Caki2 (cell line): Measurements from ENCODE around the gene ATP2A3. TPM values are rescaled to one million over a fixed set of nuclear protein-coding genes. Genes with fewer than 3 reads are reported as not detected.

Source experiments
- DNase-seq: peaks from one replicate; pipeline ENCODE4 v3.0.0-alpha.2; 2015; ENCODE audit warnings: low read depth
- in situ Hi-C: cut with HindIII; loops from 2 replicates; pipeline ENCODE4 v1.10.0; 2016; ENCODE audit warnings: low sequenced_read_pairs, low pct_unique_long_range_greater_than_20kb, mixed read lengths
- total RNA-seq: library from RNA; depleted of rRNA; stranded (reverse); fragments of >200 nt; shearing (Covaris generic); gene quantifications from 2 replicates; pipeline ENCODE4 v1.2.3, GENCODE V29; 2014; ENCODE audit warnings: low replicate concordance

Gene ATP2A3
- total RNA-seq, 1 experiment from 2014 or later, result 7.7 TPM

DNA sequence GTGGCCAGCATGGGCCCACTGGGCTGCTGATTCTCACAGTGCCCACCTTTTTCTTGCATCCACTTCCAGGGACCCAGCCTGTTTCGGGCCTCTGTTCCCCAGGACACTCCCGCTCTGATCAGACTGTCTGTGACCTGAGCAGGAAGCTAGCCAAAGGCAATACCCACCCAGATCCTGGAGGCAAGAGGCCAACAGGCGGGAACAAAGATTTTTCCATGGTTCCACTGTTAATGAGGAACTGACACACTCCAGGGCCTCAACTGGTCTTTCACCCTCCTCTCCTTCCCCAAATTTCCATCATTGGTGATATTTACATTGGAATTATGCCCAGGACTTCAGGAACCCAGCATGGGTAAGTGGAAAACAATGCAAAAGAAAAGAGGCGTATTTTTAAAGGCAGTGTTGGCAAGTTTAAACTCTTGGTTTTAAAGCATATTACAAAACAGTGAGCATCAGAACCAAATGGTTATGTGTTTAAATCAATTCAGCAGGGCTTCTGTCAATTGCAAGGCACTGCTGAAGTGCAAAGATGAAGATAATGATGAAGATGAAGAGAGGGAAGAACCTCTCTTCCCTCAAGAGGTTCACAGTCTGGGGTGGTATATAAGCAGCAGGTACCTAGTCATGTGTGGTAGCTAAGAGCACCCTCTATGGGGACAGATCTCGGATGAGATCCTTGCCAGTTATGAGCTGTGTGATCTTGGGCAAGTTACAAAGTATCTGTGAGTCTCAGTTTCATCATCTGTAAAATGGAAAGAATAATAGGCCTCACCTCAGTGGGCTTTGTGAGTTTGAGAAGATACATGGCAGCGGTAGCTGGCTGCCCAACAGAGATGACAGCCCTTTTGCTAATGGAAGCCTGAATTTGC is 14.4 kb upstream of the ATP2A3 start:
- in situ Hi-C loops, result no loop called here
- peak; percentile 5 for DNase-seq

DNA sequence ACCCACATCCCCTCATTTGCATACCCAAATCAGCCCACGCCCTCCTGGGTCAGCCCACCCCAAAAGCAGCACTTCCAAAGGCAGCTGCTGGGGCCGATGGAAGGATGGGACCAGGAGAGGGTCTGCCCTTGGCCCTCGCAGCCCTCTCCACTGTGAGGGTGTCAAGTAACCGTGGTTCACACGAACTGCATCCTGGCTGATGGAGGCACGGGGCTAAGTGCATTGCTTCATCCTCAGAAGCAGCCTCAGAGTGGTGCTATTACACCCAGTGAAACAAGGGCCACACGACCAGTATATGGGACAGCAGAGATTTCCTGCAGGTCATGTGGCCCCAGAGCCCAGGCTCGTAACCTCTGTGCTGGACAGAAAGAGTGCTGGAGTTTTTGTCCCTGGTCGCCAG is 13.2 kb upstream of the ATP2A3 start:
- in situ Hi-C loops, result no loop called here
- no peak for DNase-seq

DNA sequence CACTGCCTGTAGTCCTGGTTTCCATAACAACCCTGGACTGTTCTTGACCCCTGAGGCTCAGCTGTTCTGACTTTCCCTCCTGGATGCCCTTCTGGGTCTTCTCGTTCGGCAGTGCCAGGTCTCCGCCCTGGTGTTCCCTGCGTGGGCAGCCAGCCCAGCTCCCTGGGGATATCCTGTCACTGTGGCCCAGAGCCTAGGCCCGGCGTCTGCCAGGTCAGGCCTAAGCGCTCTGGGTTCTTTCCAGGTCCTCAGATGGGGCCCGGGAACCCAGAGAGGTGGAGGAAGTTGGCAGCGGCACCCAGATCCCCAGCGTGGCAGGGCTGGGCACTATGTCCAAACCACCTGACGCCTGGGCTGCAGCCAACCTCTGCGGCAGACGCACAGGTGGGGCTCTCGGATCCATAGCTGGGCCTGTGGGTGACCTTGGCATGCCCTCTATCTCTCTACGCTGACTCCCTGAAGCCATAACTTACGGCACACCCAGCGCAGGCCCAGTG is 12.5 kb upstream of the ATP2A3 start:
- in situ Hi-C loops, result no loop called here
- no peak for DNase-seq

DNA sequence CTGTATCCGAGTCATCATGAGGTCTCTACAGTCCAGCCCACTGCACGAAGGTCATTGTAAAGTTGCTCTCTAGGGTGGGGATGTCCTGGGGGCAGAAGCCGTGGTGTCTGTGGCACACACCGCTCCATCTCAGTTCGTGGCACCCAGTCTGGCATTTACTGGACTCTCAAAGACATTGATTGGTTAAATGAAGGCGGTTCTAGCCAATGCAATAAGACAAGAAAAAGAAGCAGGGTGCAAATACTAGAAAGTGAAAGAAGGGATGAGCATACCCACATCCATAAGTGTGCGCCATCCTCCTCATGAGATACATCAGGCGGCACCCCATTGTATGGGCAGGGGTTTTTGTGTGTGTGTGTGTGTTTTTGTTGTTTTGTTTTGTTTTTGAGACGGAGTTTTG is 10.7 kb upstream of the ATP2A3 start:
- no peak for DNase-seq
- in situ Hi-C loops, result no loop called here

DNA sequence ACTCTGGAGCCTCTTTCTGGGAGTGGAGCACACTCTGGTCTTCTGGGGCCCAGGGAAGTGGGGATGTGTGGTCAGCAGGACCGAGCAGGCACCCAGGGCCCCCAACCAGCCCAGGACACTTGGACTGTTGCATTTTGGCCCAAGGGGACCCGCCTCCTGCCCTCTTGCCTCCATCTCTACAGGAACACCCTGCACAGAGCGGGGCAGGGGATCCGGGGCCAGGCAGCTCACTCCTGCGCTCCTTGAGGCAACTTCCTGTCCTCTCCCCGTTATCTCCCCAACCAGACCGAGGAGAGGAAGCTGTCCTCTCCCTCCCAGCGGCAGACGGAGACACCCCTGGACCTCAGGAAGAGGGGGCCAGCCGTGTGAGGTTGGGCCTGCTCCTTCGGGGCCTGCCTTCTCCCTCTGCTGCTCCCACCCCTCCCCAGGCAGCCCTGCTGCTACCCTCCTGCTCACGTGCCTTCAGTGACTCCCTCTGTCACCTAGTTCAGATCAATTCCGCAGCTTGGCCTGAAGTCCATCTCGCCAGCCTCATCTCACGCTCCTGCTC is 10.0 kb upstream of the ATP2A3 start:
- in situ Hi-C loops, result no loop called here
- DNase-seq, result no peak

DNA sequence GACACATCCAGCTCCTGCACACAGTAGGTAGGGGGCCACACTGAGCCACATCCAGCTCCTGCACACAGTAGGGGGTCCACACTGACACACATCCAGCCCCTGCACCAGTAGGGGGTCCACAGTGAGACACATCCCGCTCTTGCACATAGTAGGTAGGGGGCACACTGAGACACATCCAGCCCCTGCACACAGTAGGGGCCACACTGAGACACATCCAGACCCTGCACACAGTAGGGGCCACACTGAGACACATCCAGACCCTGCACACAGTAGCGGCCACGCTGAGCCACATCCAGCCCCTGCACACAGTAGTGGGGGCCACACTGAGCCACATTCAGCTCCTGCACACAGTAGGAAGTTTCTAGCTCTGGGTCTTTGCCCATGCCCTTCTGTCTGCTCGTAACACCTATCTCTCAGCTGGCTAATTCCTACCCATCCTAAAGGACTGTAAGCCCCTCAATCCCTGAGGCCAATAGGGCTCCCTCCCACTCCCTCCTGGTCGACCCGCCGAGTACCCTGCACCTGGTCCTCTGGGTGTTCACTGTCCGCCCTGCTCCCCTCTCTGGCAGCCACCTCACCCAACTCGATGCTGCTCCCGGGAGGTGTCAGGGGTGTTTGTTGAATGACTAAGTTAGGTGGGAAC is 9.4 kb upstream of the ATP2A3 start:
- in situ Hi-C loops, result no loop called here
- no peak for DNase-seq

DNA sequence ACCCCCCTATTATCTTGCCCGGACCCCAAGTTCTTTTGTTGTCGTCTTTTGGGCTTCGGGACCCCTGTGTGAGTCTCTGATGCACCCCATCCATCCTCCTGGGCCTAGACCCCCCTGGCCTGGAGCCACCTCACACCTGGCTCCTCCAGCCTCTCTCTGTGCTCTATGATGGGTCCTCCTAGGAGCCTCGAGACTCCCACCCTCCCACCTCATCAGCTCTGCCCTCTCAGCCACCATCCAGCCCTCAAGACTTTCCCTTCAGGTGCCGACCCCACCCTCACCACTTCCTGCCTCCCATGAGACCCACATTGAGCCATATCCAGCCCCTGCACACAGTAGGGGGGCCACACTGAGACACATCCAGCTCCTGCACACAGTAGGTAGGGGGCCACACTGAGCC is 8.7 kb upstream of the ATP2A3 start:
- no peak for DNase-seq
- in situ Hi-C loops, result no loop called here

DNA sequence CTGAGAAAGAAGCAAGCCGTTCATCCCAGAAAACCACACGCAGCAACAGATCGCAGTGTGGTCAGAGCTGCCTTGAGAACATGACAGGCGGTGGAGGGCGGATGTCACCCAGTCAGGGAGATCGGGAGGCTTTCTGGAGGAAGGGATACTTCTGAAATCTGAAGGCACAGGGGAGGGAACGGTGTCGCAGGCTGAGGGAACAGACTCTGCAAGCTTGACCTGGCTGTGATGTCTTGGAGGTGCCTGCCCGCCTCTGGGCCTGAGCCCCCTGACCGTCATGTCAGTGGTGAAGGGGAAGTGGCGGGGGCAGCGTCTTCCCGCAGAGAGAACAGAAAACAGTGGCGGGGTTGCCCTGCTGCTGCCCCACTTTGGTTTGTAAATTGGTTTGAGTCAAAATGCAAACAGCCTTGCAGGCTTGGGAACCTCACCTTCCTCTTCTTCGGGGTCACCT is 8.1 kb upstream of the ATP2A3 start:
- in situ Hi-C loops, result no loop called here
- DNase-seq, result no peak

DNA sequence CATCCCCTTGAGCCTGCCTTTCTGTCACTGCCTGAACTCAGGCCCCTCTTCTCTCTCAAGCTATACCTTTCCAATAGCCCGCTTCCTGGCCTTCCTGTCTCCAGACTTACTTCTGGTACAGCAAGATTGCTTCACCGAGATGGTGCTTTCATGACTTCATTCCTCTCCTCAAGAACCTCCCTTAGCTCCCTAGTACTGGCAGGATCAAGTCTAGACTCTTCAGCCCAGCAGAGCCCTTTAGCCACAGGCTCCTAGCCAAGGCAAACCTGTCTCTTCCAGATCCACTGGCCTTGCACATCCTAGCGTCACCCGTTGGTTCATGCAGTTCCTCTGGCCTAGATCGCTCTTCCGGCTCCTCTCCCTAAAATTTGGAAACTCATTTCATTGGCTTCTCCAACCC is 6.4 kb upstream of the ATP2A3 start:
- in situ Hi-C loops, result no loop called here
- no peak for DNase-seq

DNA sequence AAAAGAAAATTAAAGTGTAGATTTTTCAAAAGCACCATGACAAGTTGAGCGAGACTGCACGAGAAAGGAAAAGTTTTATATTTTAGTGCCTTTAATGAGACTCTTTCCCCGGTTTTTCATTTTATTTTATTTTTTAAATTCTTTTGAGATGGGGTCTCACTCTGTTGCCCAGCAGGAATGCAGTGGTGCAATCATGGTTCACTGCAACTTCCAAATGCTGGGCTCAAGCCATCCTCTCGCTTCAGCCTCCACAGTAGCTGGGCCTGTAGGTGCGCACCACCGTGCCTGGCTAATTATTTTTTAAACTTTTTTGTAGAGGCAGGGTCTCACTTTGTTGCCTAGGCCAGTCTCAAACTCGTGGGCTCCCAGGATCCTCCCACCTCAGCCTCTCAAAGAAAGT is 5.7 kb upstream of the ATP2A3 start:
- DNase-seq, result no peak
- in situ Hi-C loops, result no loop called here

DNA sequence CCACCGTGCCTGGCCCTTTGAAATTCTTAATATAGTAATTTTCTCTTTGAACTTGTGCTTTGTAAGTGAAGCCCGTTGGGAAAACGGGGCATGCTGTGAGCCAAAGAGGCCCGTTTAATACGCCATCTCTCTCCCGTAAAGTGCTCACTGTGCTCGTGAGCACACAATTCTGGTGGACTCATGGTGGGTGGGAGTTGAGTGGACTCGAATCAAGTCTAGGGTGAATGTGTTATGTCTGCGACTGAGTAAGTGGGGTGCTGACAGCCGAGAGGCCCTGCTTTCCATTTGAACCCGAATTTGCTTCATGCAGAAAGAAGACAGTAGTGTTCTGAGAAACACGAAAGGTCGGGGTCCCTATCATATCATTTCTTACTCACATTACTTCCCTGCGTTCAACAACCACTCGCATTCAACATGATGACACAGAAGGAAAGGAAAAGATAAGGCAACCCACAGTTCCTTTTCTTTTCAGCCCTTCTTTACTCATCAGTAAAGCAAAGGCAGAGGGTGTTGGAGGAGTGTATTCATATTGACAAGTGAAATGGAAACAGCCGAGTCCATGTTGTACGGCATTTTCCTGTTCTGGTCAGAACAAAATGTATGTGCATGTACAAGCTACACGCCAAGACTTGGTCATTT is 4.8 kb upstream of the ATP2A3 start:
- in situ Hi-C loops, result no loop called here
- DNase-seq, result no peak

DNA sequence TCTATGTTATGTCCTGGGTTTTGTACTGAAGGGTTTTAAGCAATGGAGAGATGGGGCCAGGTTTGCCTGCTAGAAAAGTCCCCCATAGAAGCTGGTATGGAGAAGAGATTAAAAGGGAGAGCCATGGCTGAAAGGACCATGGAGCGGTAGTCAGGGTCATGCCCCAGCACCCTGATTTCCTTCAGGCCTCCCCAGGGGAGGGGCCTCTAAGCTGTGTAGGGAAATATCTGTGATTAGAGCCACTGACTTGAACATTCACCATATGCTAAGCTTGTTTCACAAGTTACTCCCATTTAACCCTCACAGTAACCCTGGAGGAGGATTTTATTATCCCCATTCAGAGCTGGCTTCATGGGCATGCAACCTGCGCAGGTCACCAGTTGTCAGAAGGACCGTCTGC is 3.8 kb upstream of the ATP2A3 start:
- in situ Hi-C loops, result no loop called here
- no peak for DNase-seq

DNA sequence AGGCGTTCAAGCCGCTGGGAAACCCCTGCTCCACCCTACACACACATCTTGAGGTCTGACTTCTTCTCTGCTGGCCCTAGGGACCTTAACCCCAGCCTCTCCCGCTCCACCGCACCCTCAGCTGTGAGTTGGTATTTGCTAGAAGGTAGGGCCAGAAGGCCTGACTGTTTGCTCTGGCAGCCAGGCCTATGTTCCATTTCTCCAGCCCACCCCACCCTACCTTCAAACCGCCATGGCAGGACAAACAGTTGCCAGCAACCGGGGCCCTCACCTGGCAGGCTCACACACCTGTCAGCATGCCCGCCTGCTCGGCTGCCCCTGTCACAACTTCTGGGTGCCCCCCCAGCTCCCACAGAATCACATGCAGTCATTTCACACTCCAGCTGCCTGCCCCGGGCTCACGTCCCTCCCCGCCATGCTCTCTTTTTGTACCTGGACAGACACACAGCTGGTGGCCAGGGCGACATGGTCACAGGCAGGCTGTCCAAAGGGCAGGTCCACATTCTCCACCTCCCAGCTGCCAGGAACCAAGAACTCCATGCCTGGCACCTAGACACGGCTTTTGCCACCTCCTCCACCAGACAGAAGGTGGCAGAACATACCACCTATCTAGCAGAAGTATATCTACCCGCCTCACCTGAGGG is 2.6 kb upstream of the ATP2A3 start:
- in situ Hi-C loops, result no loop called here
- DNase-seq, result no peak

DNA sequence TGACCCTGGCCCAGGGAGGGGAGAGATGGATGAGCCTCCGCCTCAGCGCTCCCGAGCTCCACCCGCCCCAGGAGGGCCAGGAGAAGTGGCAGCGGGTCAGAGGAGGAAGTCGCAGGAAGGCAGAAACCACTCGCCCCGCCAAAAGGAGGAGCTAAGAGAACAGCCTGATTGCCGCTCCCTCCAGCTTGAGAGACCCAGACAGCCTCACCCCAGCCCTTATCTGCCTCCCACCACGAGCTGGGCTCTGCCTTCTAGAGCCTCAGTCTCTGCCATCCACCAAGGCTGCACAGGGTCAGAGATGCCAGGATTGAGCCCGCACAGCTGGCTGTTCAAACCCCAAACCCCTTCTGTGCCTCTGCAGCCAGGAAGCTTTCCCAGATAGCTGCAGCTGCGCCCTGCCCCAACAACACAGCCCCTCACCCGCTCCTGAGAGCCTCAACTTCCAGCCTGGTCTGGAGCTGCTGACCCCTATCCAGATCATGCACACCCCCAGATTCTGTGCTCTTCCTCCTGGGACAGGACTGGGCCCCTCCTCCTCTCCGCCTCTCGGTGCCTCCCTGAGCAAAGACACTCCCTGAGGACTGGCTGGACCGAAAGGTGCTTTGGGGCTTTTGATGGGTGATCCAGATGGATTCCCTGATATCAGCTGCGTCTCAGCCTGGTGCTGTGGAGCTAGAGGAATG is 1.0 kb upstream of the ATP2A3 start:
- DNase-seq, result peak; percentile 53

DNA sequence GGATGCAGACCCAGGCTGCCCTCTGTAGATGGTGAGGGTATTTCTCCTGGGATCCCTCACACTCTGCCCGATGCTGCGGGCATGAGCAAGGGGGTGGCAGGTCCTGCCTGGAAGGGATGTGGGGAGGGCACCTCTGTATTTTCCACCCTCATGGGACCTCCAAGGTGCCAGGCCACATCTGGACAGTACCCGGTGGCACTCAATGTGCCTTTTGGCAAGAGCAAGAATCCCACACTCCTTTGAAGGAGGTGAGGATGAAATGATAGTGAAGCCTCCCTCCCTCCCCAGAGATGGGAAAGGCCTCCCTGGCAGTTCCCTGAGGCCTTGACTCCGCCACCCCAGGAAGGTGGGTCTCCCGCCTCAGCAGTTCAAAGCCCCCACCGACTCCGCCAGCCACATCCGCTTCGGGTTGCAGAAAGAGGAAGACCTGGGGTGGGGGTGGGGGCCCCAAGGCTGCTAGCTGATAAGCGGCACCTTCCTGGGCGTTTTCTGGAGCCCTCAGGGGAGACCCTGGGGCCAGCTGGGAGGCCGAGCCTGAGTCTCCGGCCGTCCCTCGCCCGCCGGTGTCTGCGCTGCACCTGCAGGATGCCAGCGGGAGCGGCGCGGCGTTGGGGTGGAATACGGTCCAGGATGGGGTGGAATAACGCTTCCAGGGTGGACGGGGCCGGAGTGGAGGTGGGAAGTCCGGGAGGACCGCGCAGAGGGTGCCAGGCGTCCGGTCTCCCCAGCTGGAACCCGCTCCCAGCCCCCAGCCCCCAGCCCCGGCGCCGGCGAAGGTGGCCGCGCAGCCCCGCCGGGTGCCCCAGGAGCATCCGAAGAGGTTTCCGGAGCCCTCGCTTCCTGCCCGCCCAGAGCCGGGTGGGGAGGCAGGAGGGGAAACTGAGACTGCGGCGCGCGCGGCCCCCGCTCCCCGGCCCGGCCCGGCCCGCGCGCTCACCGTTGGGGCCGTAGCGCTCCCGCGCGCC is 718 bp downstream of the ATP2A3 start:
- DNase-seq, result no peak
- in situ Hi-C loops, result no loop called here

More for the DNA sequence above, 1.0 kb upstream of the ATP2A3 start:
- in situ Hi-C loops, result no loop called here

DNA sequence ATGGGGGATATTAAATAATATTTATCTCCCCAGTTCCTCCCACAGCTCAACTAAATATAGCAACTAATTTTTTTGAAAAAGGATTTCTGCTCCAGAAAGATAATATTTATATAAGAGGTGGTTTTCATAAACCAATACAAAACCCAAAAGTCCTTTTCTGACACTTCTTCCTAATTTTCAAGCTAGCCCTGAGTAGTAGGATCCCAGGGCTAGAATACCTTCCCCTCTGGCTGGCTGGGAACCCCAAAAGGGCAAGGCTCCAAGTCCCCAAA is 1.3 kb downstream of the ATP2A3 start:
- in situ Hi-C loops, result no loop called here
- no peak for DNase-seq
